IMR-90 (cell line): Measurements from ENCODE around the gene CST5.
"Not testable (repeated sequence)": the region's sequence is repeated elsewhere in the genome, so short reads cannot be mapped to it uniquely, and the experiment has no call there.

ENCODE experiments used
- CTCF ChIP-seq: conservative IDR thresholded peaks from 2 replicates; pipeline ENCODE4 v1.5.1; 2012; ENCODE audit warnings: mild to moderate bottlenecking, low read depth, low read length, improper control_type of control experiment
- POLR2A ChIP-seq: IDR thresholded peaks from 2 replicates; pipeline ENCODE4 v1.6.1; 2012; ENCODE audit warnings: mild to moderate bottlenecking, low read depth, low read length
- RCOR1 ChIP-seq: IDR thresholded peaks from 2 replicates; pipeline ENCODE4 v1.6.1; 2012; ENCODE audit warnings: mild to moderate bottlenecking, low read length, improper control_type of control experiment; ENCODE audit not compliant: insufficient replicate concordance
- SMC3 ChIP-seq: fragments of 150-350 bp; IDR thresholded peaks from 2 replicates; pipeline ENCODE4 v1.6.1; 2016; ENCODE audit warnings: low read depth, mild to moderate bottlenecking, antibody characterized with exemption, low read length, moderate library complexity
- USF2 ChIP-seq: fragments of 150-350 bp; IDR thresholded peaks from 2 replicates; pipeline ENCODE4 v1.6.1; 2017; ENCODE audit warnings: mild to moderate bottlenecking, antibody characterized with exemption, low read length, low read depth

GRCh38 chr20:23878016-23878542, 1.5 kb downstream of the CST5 start:
- not testable (repeated sequence) for TF ChIP-seq USF2, CTCF, RCOR1, POLR2A, SMC3
